Measurements from ENCODE around the gene AGFG2. TPM values are rescaled to one million over a fixed set of nuclear protein-coding genes. Genes with fewer than 3 reads are reported as not detected.

The AGFG2 gene
- total RNA-seq, 4 donors from 2014 or later: 63.8 to 154 (median 102) TPM

GRCh38 chr7:100607111-100607510, 68.1 kb downstream of the AGFG2 start:
- no peak for DNase-seq
- WGBS, 2 donors (ENCODE audit: low coverage in 1 of 2): 85% methylated on average over 4 to 8 of the region's 8 CpGs
- H3K27me3 ChIP-seq: no peaks in the 10 kb centered on the region

GRCh38 chr7:100609958-100610357, 71.0 kb downstream of the AGFG2 start:
- H3K9me3 ChIP-seq: no peaks in the 10 kb centered on the region
- no peak overlapping the region for H3K4me3 ChIP-seq
- H3K36me3 ChIP-seq: no peaks in the 10 kb centered on the region
- TF ChIP-seq, protein P1, sequence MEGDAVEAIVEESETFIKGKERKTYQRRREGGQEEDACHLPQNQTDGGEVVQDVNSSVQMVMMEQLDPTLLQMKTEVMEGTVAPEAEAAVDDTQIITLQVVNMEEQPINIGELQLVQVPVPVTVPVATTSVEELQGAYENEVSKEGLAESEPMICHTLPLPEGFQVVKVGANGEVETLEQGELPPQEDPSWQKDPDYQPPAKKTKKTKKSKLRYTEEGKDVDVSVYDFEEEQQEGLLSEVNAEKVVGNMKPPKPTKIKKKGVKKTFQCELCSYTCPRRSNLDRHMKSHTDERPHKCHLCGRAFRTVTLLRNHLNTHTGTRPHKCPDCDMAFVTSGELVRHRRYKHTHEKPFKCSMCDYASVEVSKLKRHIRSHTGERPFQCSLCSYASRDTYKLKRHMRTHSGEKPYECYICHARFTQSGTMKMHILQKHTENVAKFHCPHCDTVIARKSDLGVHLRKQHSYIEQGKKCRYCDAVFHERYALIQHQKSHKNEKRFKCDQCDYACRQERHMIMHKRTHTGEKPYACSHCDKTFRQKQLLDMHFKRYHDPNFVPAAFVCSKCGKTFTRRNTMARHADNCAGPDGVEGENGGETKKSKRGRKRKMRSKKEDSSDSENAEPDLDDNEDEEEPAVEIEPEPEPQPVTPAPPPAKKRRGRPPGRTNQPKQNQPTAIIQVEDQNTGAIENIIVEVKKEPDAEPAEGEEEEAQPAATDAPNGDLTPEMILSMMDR (IDR thresholded peaks at IDR 0.05): no peak
- TF ChIP-seq POLR2AphosphoS5 (IDR thresholded peaks at IDR 0.05): no peak
- TF ChIP-seq POLR2A (IDR thresholded peaks at IDR 0.05): no peak
- TF ChIP-seq EP300 (IDR thresholded peaks at IDR 0.05; ENCODE audit: low read depth): no peak
- WGBS, 2 donors (ENCODE audit: low coverage in 1 of 2): 80% methylated on average over 5 of the region's 5 CpGs; no CpG with 5 or more reads in 1 of the 2 donors
- DNase-seq: no peak
- H3K4me1 ChIP-seq: peaks cover 10 to 29% (median 19%) of the 10 kb centered on the region in 4 donors
- intact Hi-C loops (cut with DNase I; ENCODE audit: low total_unique reads) (no loop called here), in situ Hi-C loops (cut with MboI; ENCODE audit: low pct_ligation_motif_present in 1 of 4, low pct_unique_long_range_greater_than_20kb in 1 of 4, low sequenced_read_pairs in 3 of 4) (no loop called here)
- no peak overlapping the region for H3K27ac ChIP-seq
- H3K27me3 ChIP-seq: no peaks in the 10 kb centered on the region

More at GRCh38 chr7:100607111-100607510, 68.1 kb downstream of the AGFG2 start:
- Histone ChIP-seq H3K27ac (no peak overlapping the region), H3K4me3 (no peak overlapping the region), H3K9me3 (no peaks in the 10 kb centered on the region), H3K36me3 (no peaks in the 10 kb centered on the region), H3K4me1 (peaks cover 6 to 32% (median 26%) of the 10 kb centered on the region in 4 donors)
- in situ Hi-C loops (cut with MboI; ENCODE audit: low pct_ligation_motif_present in 1 of 4, low pct_unique_long_range_greater_than_20kb in 1 of 4, low sequenced_read_pairs in 3 of 4): no loop called here
- TF ChIP-seq EP300 (IDR thresholded peaks at IDR 0.05; ENCODE audit: low read depth): no peak
- TF ChIP-seq, protein P1 (IDR thresholded peaks at IDR 0.05): no peak
- TF ChIP-seq POLR2A (IDR thresholded peaks at IDR 0.05): no peak
- TF ChIP-seq POLR2AphosphoS5 (IDR thresholded peaks at IDR 0.05): no peak
- intact Hi-C loops (cut with DNase I; ENCODE audit: low total_unique reads): no loop called here

DNA sequence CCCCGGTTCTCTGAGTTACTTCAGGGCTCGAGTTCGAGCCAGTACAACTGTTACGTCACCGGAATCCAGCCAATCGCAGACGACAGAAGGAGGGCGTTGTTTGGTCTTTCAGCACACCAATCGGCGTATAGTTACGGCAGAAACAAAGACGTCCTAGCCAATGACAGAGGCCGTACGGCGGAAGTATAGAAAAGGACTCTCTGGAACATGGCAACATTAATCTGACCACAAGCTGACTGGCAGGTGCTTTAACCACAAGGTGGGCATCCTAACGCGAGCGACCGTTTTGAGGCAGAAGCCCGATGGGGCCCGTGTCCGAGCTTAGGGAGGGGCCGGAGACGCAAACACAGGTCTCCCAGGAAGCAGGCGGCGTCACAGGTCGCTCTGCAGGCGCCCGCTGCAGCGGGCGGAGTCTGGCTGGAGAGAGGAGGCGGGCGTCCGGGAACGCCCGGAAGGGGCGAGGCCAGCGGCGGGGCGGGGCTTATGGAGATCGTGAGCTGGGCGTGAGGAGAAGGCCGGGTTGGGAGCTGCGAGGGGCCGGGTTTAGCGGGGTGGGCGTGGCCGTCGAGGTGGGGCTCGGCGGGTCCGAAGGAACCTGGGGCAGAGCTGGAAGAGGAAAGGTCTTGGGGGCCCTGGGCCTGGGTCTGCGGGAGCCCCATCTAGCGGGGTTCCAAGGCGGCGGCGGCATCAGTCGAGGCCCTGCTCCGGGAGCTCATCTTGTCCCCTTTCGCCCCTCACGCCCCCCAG, 73.2 kb downstream of the AGFG2 start, which contains the start of gene MOSPD3:
MOSPD3 (plus strand) TSS at position 558 of the 747 bp plus-strand sequence. CDS start 252 bp downstream, outside the sequence.
- intact Hi-C loops (cut with DNase I; ENCODE audit: low total_unique reads) (no loop called here), in situ Hi-C loops (cut with MboI; ENCODE audit: low pct_ligation_motif_present in 1 of 4, low pct_unique_long_range_greater_than_20kb in 1 of 4, low sequenced_read_pairs in 3 of 4) (no loop called here)
- H3K4me1 ChIP-seq: peaks cover 4 to 20% (median 8%) of the 10 kb centered on the region in 4 donors
- no peaks in the 10 kb centered on the region for H3K9me3 ChIP-seq
- H3K27ac ChIP-seq: peak within 1 kb of the TSS; percentile 89 to 99 (median 92)
- 0% methylated on average over 6 to 55 of the region's 61 CpGs for WGBS, 2 donors (ENCODE audit: low coverage in 1 of 2)
- peak within 1 kb of the TSS; percentile 51 to 89 (median 70) for H3K4me3 ChIP-seq
- TF ChIP-seq, protein P1 (IDR thresholded peaks at IDR 0.05): peak in 2 of 5 experiments; percentile 44 to 46
- TF ChIP-seq POLR2AphosphoS5 (IDR thresholded peaks at IDR 0.05) (peak; percentile 76 to 95 (median 91)), POLR2A (IDR thresholded peaks at IDR 0.05) (peak; percentile 98), EP300 (IDR thresholded peaks at IDR 0.05; ENCODE audit: low read depth) (peak; percentile 15)
- H3K27me3 ChIP-seq: no peaks in the 10 kb centered on the region
- H3K36me3 ChIP-seq: no peaks in the 10 kb centered on the region
- peak; percentile 99 for DNase-seq

- intact Hi-C loops (cut with DNase I; ENCODE audit: low total_unique reads): no loop called here
- Histone ChIP-seq H3K27ac (peak overlapping the region; percentile 89 to 99 (median 92)), H3K9me3 (no peaks in the 10 kb centered on the region), H3K4me1 (peaks cover 4 to 20% (median 8%) of the 10 kb centered on the region in 4 donors), H3K36me3 (no peaks in the 10 kb centered on the region), H3K27me3 (no peaks in the 10 kb centered on the region), H3K4me3 (peak overlapping the region; percentile 51 to 89 (median 70))
- DNase-seq: no peak
- WGBS, 2 donors (ENCODE audit: low coverage in 1 of 2): 1% methylated on average over 28 of the region's 29 CpGs; no CpG with 5 or more reads in 1 of the 2 donors
- TF ChIP-seq, protein P1 (IDR thresholded peaks at IDR 0.05): no peak
- no peak for TF ChIP-seq POLR2AphosphoS5 (IDR thresholded peaks at IDR 0.05)
- in situ Hi-C loops (cut with MboI; ENCODE audit: low pct_ligation_motif_present in 1 of 4, low pct_unique_long_range_greater_than_20kb in 1 of 4, low sequenced_read_pairs in 3 of 4): no loop called here
These were observed 73.9 kb downstream of the AGFG2 start for GRCh38 chr7:100612730-100613390.

Measured in transverse colon (tissue), 4 donors.